Mesenteric fat pad (tissue), 1 donor: ENCODE results near the gene RAB29. TPM values are rescaled to one million over a fixed set of nuclear protein-coding genes. Genes with fewer than 3 reads are reported as not detected.

Experiments used
- DNase-seq: peaks from one replicate; pipeline ENCODE4 v3.0.0-alpha.2; 2020; ENCODE audit warnings: low spot score
- total RNA-seq: library from RNA; stranded (reverse); fragmentation: NEBNext Ultra II Directional; extraction: Animal tissue kit (Norgen Biotek cat#: 25700); gene quantifications from one replicate; pipeline ENCODE4 v1.2.1, GENCODE V29; 2021
- donor health status: DM: yes; HTN: yes; CAD: no.

Gene RAB29
- total RNA-seq, 1 donor from 2014 or later, result 37.3 TPM

DNA sequence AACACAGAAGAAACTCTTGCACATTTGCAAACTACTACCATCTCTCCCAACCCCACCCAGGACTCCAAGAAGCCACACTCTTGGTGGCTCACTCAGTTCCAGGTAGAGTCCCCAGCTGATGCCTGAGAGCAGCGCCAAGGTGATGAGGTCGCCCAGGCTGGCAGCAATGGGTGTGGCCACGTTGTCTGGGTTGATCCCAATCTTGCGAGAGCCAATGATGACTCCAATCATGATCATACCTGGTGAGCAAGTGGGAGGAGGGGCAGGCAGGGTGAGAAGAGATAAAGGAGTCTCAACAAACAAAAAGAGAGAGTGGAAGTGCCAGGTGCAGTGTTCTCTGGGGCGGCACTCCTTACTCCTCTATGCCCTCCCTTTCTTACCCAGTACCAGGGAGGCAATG is 23.3 kb upstream of the RAB29 start:
- DNase-seq, result no peak

DNA sequence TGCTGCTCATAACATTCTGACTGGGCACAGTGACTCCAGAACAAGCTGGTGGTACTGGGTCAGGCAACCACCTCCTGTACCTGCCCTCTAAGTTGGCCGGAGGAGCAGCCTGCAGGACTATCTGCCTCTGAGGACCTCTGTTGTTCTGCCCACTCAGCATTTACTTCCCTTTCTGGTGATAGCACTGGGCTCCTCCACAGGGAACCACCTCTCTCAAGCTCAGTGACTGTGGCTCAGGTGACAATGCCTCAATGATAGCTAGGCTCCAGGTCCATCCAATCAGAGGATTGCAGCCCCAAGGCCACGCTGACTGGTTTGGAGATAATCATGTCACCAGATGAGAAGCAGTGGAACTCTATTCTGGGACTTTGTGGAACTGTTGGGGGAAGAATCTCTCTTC is 21.9 kb upstream of the RAB29 start:
- no peak for DNase-seq

DNA sequence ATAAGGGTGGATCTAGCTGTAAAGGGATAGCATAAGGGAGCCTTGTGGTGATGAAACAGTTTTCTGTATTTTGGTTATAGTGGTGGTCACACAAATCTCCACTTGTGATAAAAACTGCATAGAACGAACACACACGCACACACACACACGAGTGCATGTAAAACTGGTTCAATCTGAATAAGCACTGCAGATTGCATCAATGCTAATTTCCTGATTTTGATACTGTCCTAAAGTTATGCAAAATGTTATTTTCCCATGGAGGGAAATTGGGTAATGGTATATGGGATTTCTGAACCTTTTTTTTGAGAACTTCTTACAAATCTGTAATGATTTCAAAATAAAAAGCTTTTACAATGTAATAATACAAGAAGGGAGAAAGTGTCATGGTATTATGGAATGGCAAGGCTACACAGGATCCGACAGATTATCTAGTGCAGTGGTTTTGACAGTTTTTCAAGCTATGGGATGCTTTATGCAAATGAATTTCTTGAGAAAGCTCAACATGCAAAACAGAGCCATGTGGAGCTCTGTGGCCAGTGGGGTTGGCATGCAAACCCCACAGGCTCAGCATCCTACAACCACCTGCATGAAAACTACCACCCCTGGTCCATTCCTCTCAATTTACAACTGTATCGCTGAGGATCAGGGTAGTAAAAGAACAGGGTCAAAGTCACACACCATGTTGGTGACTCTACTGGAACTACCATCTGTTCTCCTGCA is 18.9 kb upstream of the RAB29 start:
- DNase-seq, result no peak

DNA sequence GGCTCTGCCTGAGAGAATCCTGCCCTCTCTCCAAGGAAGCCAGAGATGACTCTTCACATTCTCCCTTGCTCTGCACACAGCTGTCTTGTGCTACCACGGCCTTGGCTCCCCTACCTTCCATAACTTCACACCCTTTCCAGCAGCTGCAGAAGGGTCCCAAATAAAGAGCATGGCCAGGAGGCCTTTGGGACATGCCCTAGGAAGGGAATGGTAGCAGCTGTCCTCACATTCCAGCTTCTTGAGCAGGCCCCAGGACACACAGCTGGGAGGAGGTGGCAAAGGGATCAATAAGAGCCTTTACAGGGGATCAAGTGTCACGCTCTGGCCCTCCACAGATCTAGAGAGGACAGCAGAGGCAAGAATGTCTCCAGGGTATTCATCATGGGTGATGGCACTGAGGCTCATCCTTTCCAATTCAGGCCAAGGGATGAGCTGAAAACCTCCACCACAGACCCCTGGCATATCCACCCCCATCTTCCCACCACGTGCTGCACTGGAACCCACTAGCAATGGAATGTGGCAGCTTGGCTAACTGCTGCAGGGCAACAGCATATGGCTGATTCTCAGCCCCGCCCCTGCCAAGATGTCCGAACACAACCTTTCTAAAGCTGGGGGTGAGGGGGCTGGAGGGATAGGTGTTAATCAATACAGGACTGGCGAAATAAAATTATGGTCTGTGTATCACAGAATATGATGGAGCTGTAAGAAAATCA is 17.8 kb upstream of the RAB29 start:
- no peak for DNase-seq

DNA sequence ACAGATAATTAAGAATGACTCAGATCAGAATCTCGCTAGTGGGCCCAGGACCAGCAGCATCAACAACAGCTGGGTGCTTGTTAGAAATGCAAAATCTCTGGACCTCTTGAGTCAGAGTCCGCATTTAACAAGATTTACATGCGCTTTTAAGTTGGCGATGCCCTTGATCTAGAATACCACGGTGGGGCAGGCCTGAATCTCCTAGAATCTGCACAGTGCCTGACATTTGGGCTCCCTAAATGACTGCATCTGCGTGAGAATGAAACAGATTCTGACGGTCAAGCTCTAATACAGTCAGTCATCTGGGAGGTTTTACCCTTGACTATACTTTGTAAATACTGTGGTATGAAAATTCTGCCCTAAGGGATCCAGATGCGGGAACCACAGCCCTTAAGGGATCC is 17.2 kb upstream of the RAB29 start:
- DNase-seq, result no peak

DNA sequence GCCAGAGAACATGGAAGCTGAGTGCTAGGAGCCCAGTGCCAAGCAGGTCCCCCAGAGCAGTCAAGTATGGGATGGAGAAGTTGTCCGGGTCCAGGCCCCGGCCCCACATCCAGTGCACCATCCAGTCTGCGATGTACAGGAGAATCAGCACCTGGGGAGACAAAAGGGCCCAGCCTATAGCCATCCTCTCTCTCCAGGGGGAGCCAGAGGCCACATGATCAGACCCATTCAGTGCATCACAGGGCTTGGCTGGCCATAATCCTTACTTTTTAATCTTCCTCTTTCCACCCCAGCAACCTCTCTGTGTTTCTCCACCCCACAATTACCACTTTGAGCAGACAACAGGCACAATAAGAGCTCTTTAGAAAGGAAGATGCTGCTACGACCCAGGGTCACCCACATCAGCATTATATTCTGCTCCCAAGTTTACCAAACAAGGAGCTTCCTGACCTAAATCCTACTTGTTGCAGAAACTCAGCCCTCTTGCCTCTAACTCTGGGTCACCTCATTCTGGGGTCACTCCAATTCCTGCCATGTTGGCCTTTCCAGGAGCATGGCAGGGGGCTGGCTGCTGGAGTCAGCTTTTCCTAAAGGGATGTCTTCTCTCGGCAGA is 16.4 kb upstream of the RAB29 start:
- DNase-seq, result no peak

DNA sequence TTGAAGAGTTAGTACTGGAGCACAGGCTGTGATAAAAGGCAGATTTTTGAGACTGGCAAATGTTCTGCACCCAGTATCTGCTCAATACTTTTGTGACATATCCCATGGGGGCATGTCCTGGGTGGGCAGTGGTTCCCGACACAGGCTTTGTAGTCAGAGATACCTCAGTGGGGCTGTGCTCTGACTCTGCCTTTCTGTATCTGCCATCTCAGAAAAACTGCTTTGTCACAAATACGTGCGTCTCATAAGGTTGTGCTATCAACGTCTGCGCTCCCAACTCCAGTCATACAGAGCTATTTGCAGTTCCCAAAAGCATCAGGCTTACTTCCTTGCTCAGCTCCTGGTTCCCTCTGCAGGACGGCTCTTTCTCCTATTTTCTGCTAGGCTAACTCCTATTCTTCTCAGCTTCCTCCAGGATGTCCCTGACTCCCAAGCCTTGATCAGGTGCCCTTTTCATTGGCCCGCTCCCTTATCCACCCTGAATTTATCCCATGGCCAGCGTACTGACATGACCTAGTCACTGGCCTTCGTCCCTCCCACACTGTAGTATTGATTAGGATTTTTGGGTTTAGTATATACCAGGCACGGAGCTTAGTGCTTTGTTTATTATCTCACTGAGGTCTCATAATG is 12.1 kb upstream of the RAB29 start:
- no peak for DNase-seq

DNA sequence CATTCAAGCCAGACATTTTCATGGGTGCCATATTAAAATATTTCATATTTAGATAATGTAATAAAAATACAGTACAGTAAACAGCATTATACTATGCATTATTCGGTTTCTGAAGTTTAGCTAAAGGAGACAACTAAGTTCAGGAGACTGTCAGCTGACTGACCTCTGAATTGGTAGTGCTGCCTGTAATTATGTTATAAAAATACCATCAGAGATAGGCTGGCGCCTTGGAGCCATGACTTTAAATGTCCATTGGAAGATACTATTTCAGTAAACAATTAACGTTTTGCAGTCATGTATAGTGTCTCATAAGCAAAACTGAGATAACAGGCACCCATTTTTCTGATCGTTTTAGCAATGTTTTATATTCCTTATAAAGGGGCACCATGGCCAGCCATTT is 11.3 kb upstream of the RAB29 start:
- no peak for DNase-seq

DNA sequence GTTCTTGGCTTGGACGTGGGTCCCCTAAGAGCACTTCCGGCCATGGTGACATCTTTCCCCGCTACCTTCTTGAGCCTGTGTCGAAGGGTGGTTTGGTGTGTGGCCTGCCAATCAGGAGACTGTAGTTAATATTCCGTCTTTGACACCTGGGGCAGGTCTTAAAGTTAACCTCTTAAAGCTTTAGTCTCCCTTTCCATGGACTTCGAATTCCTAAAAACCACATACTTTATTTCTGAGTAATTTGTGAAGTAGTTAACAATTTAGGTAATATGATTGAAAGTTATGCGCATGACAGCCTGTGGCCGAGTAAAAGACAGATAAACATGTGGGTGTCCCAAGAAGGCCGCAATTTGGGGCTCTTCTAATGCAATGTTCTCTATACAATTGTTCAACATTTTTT is 10.2 kb upstream of the RAB29 start:
- no peak for DNase-seq

DNA sequence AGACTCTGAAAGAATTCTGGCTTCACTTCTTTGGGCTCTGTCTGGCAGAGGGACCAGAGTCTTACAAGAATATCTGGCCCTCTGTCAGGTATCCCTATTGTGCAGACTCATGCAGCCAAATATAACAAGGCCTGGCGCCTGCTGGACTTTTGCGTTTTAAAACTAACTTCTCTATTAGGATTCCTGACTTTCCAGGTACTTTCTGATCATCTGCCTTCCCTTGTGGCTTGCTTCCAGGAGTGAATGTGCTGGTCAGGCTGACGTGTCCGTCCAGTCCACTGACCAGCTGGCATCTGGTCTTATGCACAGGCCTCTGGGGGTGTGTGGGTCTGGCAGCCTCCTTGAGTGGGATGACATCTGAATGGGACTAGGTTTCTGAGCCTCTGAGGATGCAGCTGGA is 8.6 kb upstream of the RAB29 start:
- DNase-seq, result no peak

DNA sequence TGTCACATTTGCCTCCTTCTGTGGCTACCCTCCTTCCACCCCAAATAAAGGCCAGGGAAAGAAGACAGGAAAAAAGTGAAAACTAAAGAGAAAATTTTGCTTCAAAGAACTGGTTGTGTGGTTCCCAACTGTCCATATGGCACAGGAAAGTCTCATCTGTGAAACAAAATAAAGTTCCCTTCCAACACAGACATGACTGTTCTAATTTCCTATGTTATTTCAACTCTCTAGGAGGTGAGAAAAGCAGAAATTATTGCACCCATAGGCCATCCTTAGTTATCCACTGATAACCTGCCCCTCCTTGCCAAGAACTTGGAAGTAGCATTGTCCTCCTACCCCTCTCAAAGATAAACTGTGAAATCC is 8.1 kb upstream of the RAB29 start:
- DNase-seq, result no peak

DNA sequence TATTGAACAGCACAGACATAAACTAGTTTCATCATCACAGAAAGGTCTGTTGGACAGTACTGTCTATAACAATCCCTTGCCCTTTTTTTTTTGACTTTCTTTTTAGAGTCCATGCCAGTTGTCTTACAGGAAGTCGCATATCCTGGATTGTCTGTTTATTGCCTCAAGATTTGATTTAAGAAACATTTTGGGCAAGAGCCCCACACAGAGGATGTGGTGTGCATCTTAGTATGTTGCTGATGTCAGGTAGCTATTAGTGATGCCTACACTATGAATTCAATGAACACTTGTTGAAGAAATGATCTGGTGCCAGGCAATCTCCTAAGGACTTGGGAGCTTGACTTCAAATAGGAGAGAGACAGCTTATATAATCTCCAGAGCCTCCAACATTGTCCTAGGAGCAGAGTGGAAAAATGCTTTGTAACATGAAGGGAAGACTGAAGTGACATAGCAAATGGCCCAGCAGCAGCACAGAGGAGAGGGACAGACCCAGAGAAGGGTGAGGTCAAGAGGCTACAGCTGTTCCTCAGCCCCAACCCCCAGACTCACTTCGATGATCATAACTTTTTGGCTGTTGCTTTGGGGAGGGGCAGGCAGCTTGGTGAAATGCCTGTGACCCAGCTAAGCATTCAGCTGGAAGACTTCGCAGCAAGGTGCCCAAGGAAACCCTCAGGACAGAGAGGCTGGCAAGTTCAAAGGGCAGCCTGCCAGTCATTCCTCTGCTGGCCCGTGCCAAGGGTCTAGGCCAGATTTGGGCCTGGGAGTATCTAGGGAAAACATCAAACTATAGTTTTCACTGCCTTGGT is 7.5 kb upstream of the RAB29 start:
- no peak for DNase-seq

DNA sequence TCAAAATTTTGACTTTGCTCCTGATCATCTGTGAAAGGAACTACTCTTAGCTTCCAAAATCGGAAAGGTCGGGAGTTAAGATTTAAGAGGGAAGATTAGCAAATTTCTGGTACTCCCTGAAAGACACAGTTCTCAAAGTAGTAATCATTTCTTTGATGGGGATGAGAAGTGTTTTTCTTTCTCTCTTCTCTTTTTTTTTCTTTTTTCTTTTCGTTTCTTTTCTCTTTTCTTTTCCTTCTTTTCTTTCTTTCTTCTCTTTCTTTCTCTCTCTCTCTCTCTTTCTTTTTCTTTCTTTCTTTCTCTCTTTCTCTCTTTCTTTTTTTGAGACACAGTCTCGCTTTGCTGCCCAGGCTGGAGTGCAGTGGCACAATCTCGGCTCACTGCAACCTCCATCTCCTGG is 5.1 kb upstream of the RAB29 start:
- DNase-seq, result no peak

DNA sequence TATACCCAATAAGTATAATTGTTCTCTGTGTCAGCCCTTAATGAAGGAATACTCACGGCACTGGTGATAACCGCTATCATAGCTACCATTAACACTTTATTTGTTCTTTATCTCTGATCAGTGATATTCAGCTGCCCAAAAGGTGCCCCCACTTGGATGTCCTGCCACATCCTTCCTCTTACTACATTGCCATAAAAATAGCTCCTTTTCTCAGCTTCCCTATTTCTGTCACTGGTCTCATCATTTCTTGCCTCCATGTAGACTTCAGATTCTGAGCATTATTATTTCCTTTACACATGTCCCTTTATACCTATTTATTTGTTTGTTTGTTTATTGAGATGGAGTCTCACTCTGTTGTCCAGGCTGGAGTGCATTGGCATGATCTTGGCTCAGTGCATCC is 2.7 kb upstream of the RAB29 start:
- no peak for DNase-seq

DNA sequence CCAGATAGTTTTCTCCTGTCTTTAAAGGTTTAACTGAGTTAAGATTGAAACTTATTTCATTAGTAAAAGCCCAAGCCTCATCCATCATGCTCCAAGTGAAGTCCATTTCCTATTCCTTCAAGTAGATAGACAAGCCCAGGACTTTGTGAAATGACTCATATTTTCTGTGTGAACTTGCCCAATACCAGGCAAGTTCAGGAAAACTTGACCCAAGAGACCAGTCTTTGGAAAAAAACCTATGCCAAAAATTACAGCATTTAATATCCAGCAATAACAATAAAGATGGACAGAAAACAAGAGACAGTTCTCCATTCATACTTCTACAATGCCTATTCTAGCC is 405 bp upstream of the RAB29 start:
- DNase-seq, result no peak

DNA sequence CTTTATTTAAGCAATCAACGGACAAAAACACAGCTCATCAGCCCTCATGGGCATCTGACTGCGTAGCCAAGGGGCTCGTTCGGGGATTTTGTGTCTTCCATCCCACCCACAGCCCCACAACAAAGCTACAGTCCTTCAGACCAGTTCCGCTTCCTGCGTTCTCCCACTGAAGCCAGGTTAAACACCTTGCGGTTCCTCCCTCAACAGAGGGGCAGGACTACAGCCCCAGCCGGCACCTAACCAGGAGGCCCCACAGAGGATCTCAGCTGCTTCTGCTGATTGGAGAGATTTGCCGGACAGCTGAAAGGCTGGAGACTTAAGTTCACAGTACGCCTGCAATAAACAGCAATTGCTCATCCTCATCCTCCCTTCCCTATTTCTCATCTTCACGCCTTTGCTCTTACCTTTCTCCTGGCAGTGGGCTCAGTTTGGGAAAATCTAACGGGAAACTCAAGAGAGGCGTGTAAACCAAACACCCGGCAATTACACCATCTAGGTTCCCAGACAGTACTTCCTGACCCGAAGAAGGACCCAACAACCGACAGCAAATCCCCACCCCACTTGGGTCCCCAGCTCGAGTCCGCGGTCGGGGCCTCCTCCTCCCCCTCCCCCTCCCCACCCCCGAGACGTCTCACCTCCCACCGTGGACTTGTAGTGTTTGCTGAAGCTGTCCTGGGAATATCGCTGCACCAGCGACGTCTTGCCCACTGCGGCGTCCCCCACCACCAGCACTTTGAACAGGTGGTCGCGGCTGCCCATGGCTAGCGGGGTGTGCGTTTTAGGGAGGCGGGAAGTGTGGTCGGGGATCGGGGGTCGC is 876 bp downstream of the RAB29 start:
- DNase-seq, result no peak

DNA sequence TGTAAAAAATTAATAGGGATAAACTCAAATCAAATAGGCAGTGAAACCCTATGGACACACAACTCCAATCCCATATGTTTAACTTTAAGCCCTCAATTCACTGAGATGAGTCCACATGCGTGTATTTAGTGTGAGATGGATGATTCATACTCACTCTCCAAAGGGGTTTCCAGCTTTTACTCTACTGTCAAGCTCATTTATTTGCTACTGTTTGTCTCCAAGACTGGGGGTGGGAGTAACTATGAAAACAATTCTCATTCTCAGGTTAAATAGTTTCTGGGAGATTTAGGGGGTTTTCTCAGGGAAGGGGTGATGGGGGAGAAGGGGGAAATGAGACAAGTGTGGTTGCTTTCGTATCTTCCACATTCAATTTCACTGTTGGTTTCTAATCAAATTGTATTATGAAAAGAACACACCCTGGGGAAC is 2.7 kb downstream of the RAB29 start:
- DNase-seq, result no peak

DNA sequence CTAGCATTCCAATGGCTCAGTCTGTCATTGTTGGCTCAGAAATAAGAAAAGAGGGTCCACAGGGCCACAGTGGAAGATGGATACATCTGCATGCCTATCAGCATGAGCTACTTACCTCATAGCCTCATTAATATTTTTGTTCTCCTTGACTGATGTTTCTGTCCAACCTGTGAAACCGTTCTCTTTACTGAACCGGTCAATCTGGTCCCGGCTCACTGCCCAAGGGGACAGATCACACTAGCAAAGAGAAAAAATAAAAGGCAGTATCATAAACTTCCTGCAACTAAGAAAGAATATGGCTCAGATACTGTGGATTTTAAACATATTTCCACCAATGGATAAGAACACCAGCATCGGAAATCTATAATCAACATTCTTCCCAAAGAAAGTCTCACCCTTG is 4.7 kb downstream of the RAB29 start:
- DNase-seq, result no peak

DNA sequence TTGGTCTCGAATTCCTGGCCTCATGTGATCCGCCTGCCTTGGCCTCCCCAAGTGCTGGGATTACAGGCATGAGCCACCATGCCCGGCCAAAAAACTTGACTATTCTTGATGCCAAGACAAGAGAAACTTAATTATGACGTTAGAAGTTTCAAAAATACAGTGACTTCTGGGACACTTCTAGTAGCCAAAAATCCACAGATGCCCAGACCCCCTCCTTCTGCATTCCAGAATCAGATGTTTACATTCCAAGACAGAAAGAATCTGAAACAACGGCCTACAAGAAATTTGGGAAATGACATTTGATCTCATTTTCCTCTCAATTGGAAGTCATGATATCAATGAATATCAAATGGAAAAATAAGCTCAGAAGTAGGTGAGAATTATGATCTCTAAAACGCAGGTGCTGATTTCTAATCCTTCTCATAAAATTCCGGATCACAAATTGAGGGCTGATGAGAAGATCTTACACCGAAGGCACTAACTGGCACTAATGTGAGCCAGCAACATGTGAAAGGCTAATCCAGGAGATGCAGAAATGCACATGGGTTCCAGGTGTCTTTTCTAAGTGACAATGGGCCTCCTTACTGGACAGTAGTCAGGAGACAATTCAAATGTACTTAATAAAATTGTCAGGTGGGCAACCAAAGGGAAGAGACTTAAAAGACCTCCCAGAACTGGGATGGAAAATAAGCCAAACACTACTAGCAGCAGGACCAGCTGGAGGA is 5.5 kb downstream of the RAB29 start:
- DNase-seq, result no peak

DNA sequence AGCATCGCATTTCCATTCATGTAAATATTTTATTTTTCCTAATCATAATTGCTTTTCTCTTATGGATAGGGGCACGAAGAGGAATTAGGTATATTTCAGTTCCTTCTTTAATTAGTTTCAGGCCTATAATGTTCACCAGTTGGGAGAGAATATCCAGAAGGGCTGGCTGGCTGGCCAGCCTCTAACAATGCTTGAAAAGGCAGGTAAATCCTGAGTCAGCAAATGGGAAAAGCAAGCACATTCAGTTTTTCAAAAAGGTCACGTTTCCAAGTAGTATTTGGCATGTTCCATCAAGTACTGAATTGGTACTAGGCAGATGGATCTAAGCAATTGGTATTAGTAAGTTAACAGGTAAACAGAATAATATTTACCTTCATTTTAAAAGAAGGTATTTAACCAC is 8.0 kb downstream of the RAB29 start:
- no peak for DNase-seq
